KOPT-K1 (cell line): ENCODE results near the gene SIAH1.
"Not testable (repeated sequence)": the region's sequence is repeated elsewhere in the genome, so short reads cannot be mapped to it uniquely, and the experiment has no call there.

Experiments
- H3K27ac ChIP-seq: fragments of 200-600 bp; sonication (generic); 2 replicates; pipeline ENCODE4 v1.5.1; 2016; ENCODE audit warnings: antibody characterized with exemption, mild to moderate bottlenecking, low read depth, low read length; ENCODE audit not compliant: poor library complexity, severe bottlenecking
- H3K36me3 ChIP-seq: fragments of 200-600 bp; sonication (generic); 2 replicates; pipeline ENCODE4 v1.5.1; 2017; ENCODE audit warnings: antibody characterized with exemption, mild to moderate bottlenecking, low read length, moderate library complexity; ENCODE audit not compliant: insufficient read depth
- H3K9me3 ChIP-seq: fragments of 200-600 bp; sonication (generic); 2 replicates; pipeline ENCODE4 v1.5.1; 2017; ENCODE audit warnings: antibody characterized with exemption, low read length, mild to moderate bottlenecking; ENCODE audit not compliant: insufficient read depth, poor library complexity, severe bottlenecking

SIAH1 gene

DNA sequence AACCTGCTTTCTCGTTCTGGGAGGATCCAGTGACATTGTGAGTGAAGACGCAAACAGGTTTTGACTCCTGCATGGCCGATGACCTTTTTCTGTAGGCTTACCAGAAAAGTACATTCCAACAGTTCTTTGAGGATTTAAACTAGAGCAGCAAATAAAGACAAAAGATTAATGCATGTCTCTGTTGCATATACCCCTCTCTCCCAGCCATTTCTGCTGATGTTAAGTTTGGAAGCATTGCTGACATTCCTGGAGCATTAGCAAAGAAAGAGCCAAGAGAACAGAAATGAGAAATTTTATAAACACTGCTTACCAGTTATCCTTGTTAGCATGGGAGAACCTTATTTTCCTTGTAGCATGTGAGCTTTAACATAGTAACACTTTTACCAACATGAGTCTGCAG lies 49.3 kb downstream of the SIAH1 start:
- Histone ChIP-seq H3K36me3 (peaks cover 65% of the 10 kb centered on the region), H3K27ac (no peak overlapping the region), H3K9me3 (no peaks in the 10 kb centered on the region)

GRCh38 chr16:48334325-48334724 lies 50.9 kb downstream of the SIAH1 start:
- no peak overlapping the region for H3K27ac ChIP-seq
- peaks cover 60% of the 10 kb centered on the region for H3K36me3 ChIP-seq
- no peaks in the 10 kb centered on the region for H3K9me3 ChIP-seq

DNA sequence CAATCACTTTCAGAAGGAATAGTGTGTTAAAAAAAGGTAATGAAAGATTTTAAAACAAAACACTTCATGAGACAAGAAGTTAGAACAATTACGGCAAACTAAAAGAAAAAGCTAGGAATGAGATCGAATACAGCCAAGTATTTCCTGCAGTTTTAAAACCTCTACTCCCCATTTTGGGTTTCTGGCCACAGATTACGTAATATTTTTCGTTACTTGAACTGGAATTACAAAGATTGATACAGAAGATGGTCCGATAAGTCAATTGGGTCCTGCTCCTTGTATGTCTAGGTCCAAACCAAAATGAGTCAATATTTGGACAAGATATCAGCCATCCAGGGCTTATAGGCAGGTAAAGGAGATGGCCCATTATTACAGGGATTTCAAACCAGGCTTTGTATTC lies 52.2 kb downstream of the SIAH1 start:
- Histone ChIP-seq H3K36me3 (peaks cover 53% of the 10 kb centered on the region), H3K9me3 (no peaks in the 10 kb centered on the region), H3K27ac (no peak overlapping the region)

- H3K9me3 ChIP-seq: no peaks in the 10 kb centered on the region
- H3K27ac ChIP-seq: no peak overlapping the region
- H3K36me3 ChIP-seq: peaks cover 32% of the 10 kb centered on the region
These were observed 54.4 kb downstream of the SIAH1 start for GRCh38 chr16:48330841-48331192.

DNA sequence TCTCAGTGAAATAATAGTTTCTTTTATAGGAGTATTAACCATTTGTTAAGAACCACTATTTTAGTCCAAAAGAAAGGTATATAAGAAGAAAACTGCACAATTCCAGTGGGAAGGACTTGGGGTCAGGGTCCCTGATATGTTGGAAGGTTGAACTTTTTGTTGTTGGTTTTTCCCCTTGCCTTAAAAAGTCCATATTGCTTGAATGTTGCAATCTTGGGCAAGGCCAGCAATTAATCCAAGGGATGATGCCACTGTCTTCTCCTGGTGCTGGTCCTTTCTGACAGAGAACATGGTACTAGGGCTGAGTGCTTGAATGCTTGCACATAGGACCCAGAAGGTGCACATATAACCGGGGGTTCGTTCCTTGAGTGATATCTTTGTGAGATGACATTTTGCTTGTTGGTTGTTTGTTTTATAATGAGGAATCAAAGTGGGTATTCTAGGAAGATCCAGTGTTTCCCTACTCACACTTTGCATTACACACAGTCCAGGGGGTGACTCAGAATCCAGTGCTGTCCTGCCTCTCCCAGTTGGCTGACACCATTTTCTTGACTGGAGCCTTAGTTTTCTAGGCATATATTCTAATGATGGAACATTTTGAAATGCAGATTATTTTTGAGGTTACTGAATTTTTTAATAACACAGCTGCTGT lies 54.9 kb downstream of the SIAH1 start:
- Histone ChIP-seq H3K27ac (no peak overlapping the region), H3K36me3 (peaks cover 28% of the 10 kb centered on the region), H3K9me3 (no peaks in the 10 kb centered on the region)

DNA sequence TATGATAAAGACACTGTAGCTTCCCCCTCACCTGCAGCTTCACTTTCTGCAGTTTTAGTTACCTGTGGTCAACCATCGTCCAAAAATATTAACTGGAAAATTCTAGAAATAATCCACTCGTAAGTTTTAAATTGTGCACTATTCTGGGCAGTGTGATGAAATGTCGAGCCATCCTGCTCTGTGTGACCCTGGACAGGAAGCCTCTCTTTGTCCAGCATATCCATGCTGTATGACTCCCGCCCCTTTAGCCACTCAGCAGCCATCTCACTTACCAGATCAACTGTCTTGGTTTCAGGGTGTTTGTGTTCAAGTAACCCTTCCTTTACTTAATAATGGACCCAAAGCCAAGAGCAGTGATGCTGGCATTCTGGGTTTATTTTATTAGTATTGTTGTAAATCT lies 56.1 kb downstream of the SIAH1 start:
- H3K9me3 ChIP-seq: no peaks in the 10 kb centered on the region
- H3K27ac ChIP-seq: no peak overlapping the region
- H3K36me3 ChIP-seq: peaks cover 28% of the 10 kb centered on the region

- Histone ChIP-seq H3K27ac (no peak overlapping the region), H3K36me3 (peaks cover 36% of the 10 kb centered on the region), H3K9me3 (no peaks in the 10 kb centered on the region)
These were observed 58.3 kb downstream of the SIAH1 start for GRCh38 chr16:48326915-48327314.

DNA sequence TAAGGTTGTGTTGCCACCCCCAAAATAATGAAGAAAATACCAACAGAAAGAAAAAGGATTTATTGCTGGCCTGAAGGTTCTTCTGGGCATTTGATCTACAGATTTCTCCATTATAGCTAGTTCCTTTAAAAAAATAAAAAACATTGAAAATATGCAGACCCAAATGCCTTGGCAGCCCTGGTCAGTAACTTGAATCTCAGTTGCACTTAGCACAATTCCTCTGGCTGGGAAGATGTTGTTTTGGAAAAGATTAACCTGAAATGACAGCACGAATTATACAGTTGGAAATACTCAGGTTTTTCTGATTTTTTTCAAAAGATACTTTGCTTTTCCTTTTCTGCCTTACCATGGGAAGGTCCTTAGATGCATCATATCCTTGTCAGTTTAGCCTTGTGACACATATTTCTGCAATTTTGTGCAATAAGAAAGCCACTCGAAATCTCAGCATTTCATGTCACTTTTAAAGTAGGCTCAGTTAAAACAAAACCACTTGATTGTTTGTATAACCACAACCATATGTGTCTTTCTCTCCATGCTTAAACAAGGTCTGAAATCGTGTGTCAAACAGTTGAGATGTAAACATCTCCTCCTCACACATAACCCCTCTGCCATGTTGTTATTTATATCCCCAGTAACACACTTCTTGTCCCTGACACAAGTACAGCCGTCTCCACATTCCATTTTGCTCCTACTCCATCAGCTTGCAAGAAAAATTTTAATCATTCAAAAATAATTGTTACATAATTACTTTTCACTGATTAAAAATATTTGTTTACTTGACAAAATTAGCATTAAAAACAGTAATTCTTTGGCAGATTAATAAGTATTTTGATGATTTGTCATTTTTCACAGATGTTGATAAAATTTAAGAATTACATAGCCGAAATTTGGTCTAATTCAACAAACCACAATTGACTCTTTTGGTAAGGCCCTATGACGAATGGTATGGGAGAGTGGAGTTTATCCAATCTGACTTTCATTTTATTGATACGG lies 61.1 kb downstream of the SIAH1 start:
- no peaks in the 10 kb centered on the region for H3K9me3 ChIP-seq
- no peak overlapping the region for H3K27ac ChIP-seq
- H3K36me3 ChIP-seq: peaks cover 30% of the 10 kb centered on the region

GRCh38 chr16:48321317-48322036 lies 63.7 kb downstream of the SIAH1 start:
- H3K36me3 ChIP-seq: peaks cover 30% of the 10 kb centered on the region
- H3K9me3 ChIP-seq: no peaks in the 10 kb centered on the region
- no peak overlapping the region for H3K27ac ChIP-seq

GRCh38 chr16:48318630-48319029 lies 66.6 kb downstream of the SIAH1 start:
- peak overlapping the region; percentile 56 for H3K27ac ChIP-seq
- H3K36me3 ChIP-seq: peaks cover 22% of the 10 kb centered on the region
- H3K9me3 ChIP-seq: peaks cover 2% of the 10 kb centered on the region

DNA sequence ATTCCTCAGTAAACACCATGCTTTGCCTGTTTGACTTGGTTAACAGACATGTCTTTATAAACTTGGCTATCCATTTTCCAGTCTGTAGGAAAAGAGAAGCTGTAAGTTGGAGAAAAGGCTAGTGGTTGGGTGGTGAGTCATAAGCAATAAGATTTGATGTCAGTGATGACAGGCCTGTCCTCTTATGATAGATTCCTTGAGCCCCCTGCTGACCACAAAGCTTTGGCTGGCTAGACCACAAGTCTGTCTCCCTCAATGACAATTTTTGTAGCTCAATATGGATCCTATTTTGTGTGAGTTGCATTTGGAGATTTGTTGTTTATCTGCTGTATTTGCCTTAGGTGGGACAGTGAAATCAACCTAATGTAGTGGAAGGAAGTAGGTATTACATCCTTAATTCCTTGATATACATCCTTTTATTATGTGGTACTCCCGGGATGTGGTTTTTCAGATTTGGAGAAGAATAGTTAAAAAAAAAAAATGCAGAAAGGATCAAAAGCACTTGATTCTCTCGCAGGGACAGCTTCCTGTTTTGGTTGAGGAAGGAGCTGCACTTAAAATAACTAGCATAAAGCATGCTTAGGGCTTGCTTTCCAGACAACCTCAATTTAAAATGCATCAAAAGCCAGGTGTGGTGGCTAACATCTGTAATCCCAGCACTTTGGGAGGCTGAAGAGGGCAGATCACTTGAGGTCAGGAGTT lies 67.4 kb downstream of the SIAH1 start:
- Histone ChIP-seq H3K36me3 (peaks cover 28% of the 10 kb centered on the region), H3K27ac (peak overlapping the region; percentile 56), H3K9me3 (peaks cover 10% of the 10 kb centered on the region)

DNA sequence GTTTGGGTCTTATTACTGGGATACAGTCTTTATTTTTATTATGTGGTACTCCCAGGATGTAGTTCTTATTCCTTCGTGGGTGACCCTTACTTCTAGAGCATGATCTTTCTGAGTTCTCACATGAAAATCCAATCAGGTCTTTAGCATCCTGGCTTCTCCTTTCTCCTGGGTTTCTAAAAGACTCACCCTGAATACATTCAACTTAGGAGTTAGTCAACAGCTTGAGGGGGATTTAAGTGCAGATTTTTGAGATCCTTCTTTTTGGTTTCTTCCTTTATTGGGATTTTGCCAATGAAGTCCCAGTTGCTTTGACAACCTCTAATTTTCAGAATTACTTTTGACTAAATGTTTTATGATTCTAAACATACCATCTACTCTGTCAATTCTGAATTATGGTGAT lies 68.2 kb downstream of the SIAH1 start:
- H3K9me3 ChIP-seq: peaks cover 17% of the 10 kb centered on the region
- no peak overlapping the region for H3K27ac ChIP-seq
- peaks cover 33% of the 10 kb centered on the region for H3K36me3 ChIP-seq

GRCh38 chr16:48313905-48314304 lies 71.3 kb downstream of the SIAH1 start:
- Histone ChIP-seq H3K36me3 (peaks cover 57% of the 10 kb centered on the region), H3K9me3 (peaks cover 48% of the 10 kb centered on the region)
- H3K27ac ChIP-seq: not testable (repeated sequence)

DNA sequence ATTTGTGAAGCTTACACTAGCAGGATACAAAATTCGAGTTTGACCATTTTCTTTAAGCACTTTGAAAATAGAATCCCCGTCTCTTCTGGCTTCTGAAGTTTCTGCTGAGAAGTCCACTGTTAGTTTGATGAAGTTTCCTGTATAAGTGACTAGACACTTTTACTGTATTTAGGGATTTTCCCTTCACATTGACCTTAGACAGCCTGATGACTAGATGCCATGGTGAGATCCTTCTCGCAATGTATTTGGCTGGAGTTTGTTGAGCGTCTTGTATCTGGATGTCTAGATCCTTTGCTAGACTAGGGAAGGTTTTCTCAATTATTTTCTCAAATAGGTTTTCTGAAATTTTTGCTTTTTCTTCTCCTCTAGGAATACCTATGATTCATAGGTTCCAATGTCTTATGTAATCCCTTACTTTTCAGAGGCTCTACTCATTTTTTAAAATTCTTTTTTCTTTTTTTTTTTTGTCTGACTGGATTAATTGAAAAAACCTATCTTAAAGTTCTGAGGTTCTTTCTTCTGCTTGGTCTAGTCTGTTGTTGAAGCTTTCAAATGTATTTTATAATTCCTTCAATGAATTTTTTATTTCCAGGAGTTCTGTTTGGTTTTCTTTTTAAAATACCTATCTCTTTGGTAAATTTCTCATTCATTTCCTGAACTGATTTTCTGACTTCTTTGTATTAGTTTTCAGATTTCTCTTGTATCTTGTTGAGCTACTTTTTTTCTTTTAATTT lies 74.1 kb downstream of the SIAH1 start:
- peaks cover 85% of the 10 kb centered on the region for H3K36me3 ChIP-seq
- H3K27ac ChIP-seq: no peak overlapping the region
- H3K9me3 ChIP-seq: peaks cover 59% of the 10 kb centered on the region
